GM19239 (cell line): Measurements from ENCODE around the gene ZNF526.

Source experiments
- DNase-seq: peaks from one replicate; pipeline ENCODE4 v3.0.0; 2011; ENCODE audit warnings: low spot score; ENCODE audit not compliant: insufficient read length
- FAIRE-seq: peaks from 2 replicates; lab custom pipeline; 2011; peaks lifted over from hg19 to GRCh38; lab: Jason Lieb, UNC

Gene ZNF526

DNA sequence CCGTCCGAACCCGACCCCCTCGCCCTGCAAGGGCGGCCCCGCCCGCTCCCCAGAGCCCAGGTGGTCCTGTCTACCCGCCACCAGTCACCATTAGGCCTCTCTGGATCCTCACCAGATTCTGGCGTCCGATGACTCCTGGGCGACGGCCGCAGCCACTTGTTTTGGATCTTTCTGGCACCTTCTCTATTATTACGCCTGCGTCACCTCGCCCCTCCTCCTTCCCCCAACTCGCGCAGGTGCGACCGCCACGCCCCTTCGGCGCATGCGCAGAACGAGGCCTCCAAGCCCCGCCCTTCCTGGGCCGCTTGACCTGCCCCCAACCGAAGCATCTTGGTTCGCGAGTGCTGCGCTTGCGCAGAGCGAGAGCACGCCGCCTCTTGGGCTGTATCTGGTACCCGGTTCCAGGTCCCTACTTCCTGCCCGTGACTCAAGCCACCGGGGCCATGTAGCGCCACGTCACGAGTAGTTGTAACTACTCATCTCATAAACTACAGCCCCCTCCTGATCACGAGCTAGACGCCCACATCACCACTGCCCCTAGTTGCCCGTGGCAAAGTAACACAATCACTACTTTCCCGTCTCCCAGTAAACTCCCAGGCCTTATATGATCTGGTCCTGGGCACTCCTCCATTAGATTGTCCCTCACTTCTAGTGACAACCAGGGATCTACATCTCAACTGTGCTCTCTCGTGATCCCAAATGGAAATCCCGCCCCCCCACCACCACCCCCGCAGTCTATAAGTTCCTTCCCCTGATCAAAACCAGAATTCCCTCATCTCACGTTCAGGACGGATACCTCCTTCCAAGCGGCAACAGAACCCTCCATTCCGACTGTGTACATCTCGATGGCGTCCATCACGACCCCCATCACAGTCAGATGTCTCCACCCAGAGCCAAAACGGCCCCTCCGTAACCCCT, 2.3 kb upstream of the ZNF526 start, which contains the start of gene DEDD2:
TSS of gene DEDD2 (minus strand) at position 158 of the 918 bp plus-strand sequence. CDS start 670 bp downstream, outside the sequence.
- FAIRE-seq (peak; percentile 95), DNase-seq (peak; percentile 96)

DNA sequence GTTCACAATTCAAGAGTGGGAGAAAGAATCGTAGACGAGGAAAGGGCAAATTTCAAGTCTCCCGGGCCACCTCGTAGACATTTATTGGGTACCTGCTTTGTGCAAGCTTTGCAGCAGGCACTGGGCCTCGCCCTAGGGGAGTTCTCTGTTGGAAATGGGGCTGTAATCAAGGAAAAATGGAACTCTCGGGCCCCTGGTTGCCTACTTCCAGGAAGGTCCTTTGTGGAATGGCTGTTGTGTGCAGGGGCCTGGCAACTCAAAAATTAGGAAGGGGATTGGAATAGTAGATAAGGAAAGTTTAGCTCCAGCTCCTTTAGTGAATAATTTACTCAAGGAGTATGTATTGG, 612 bp downstream of the ZNF526 start:
- FAIRE-seq (no peak), DNase-seq (no peak)

DNA sequence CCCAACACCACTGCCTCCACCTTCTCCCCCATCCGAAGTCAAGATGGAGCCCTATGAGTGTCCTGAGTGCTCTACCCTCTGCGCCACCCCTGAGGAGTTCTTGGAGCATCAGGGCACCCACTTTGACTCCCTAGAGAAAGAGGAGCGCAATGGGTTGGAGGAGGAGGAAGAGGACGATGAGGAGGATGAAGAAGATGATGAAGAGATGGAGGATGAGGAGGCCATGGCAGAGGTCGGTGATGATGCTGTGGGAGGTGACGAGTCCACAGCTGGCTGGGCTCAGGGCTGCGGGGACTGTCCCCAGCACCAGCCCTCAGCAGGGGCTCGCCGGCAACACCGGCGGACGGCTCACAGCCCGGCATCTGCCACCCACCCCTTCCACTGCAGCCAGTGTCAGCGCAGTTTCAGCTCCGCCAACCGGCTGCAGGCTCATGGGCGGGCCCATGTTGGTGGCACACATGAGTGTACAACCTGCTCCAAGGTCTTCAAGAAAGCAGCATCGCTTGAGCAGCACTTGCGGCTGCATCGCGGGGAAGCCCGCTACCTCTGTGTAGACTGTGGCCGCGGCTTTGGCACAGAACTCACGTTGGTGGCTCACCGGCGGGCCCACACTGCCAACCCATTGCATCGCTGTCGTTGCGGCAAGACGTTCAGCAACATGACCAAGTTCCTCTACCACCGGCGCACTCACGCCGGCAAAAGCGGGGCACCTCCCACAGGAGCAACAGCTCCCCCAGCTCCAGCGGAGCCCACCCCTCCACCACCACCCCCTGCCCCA, 5.0 kb downstream of the ZNF526 start:
- DNase-seq = no peak
- FAIRE-seq = no peak

DNA sequence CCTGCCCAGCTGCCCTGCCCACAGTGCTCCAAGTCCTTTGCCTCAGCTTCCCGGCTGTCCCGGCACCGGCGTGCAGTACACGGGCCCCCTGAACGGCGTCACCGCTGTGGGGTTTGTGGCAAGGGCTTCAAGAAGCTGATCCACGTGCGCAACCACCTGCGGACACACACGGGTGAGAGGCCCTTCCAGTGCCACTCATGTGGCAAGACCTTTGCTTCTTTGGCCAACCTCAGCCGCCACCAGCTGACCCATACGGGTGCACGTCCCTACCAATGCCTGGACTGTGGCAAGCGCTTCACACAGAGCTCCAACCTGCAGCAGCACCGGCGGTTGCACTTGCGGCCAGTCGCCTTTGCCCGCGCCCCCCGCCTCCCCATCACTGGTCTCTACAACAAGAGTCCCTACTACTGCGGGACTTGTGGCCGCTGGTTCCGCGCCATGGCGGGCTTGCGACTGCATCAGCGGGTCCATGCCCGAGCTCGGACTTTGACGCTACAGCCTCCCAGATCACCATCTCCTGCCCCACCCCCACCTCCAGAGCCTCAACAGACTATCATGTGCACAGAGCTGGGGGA, 5.7 kb downstream of the ZNF526 start:
- no peak for DNase-seq
- no peak for FAIRE-seq

DNA sequence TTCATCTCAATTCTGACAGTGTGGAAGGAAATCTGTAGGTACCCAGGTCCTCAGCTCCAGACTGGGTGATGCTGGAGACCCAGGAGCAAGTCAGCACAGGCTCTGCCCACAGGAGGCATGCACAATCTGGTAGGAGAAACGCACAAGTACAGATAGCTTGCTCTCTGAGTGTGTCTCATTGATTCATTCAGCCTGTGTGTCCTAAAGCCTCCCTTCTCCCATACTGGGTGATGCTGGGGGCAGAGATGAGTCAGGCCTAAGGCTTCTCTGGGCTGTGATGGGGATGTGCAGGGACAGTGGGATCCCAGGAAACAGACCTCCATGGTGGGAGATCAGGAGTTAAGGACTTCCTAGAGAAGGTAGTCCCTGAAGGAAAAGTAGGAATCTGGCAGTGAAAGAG, 6.8 kb downstream of the ZNF526 start:
- DNase-seq (no peak), FAIRE-seq (no peak)

DNA sequence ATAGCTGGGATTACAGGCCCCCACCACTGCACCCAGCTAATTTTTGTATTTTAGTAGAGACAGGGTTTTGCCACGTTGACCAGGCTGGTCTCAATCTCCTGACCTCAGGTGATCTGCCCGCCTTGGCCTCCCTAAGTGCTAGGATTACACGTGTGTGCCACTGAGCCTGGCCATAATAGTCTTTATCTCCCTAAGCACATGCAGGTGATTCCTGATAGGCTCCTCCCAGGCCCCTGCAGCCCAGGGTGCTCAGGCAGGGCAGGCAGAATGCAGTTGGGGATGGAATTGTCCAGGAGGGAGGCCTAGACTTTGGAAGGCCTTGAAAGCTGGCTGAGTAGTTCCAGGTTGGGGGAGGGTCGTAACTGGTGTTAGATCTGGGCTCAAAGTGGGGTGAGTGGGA, 8.5 kb downstream of the ZNF526 start:
- DNase-seq (no peak), FAIRE-seq (no peak)

DNA sequence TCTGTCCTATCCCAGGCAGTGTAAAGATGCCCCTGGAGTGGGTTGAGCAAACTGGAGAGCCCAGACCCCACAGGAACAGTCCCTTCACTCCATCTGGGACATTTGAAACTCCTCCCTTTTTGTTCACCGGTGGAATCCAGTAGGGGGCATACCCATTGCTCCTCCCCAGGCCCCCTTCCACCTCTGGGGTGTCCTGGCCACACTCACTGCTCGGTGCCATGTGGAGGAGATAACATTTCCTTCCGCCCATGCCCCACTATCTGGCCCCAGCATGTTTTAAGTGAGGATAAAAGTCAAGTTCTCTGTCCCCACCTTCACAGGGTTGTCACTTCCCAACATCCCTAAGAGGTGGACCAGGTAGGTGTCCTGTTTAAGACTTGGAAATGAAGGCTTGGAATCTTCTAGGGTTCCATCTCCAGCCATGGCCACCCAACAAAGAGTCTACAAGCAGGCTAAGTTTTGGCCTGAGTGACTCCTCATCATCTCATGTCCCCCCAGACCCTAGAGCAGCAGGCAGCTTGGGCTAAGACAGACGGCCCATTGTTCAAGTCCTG, 9.3 kb downstream of the ZNF526 start:
- FAIRE-seq = no peak
- no peak for DNase-seq

DNA sequence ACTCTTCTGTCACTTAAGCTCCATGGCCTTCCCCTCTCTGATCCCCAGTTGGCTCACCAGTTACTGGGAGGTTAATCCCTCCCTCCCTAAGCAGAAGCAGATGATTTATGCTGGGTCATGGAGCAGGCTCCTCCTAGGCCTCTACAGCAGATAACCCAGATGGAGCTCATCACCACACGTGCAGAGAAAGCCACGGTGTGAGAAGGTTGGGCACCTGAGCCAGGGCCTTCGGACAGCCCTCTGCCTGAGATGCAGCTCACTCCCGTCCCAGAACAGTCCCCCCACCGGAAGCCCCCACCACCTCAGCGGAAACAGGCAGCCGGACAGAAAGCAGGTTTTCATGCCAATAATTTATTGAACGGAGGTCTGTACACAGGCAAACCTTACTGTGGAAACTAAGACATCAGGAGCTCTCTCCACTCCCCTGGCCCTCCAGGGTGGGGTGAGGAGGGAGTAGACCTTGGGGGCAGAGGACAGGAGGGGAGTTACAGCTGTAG, 9.8 kb downstream of the ZNF526 start:
- DNase-seq = no peak
- FAIRE-seq = no peak

DNA sequence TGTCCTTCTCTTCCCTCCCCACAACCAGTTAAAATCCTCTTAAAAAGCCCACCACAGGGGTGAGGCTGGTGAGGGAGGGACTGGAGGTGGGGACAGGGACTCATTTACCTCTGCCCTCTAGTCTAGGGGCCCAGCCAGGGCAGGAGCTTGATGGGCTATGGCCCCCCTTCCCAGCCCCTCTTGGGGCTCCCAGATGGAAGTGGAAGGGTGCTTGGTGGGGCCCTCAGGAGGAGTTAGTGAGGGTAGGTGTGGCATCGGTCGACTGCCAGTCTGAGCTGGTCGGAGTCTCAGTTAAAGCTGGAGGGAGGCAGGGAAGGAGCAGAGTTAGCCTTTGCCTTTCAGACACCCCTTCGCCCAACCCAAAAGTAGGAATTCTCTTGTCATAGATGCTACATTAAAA, 10.5 kb downstream of the ZNF526 start:
- FAIRE-seq = no peak
- DNase-seq = no peak

DNA sequence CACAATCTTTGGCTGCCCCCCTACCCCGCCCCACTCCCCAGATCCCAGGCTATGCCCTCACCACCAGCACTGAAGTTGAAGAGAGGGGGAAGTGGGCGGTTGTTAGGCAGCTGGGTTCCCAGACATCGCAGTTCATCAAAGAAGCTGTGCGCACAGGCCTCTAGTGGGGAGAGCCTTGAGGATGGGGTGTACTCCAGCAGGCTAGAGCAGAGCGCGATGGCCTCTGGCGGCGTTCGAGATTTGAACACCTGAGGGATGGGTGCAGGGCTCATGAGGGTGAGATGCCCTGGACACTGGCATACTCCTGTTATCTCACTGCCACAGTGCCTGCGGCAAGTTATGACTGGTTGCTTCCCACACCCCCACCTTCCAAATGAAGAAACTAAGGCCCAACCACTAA, 12.3 kb downstream of the ZNF526 start:
- DNase-seq = no peak
- no peak for FAIRE-seq

DNA sequence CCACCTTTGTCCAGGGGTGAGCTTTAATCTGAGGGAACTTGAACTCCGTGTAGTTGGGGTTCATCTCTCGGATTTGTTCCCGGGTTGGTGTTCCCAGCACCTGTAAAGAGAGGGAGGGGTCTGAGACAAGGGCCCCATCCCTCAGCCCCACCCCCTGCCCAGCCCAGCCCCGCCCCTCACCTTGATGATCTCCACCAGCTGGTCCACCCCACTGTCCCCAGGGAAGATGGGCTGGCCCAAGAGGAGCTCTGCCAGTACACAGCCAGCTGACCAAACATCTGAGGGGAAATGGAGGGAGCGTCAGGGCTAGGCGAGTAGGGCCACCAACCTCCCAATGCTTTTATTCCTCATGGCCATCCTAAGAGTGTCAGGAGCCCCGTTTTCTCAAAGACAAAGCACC, 13.0 kb downstream of the ZNF526 start:
- FAIRE-seq (no peak), DNase-seq (no peak)

DNA sequence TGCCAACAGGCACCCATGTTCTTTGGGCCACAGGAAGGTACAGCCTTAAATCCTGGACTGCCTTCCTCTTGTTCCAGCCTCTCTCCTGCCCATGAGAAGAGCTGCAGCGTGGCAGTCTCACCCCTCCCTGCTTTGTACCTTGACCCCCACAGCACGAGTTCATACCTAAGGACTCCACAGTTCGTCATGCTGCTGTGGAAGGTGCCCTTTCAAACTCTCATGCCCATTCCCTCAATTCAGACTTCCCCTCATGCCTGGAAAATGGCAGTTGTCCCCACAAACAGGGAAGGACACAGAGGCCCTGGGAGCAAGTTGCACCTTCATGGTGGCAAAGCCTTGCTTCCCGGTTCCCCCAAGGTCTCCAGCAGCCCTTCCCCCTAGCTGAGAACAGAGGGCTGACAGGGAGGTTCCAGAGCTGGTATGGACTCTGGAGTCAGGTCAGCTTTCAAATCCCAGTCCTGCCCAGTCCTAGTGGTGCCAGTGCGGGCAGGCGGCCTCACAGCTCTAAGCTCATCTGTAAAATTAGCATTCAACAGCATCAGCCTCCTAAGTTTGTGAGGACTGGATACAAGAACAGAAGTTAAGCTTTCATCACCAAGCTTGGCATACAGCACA, 13.7 kb downstream of the ZNF526 start:
- DNase-seq = no peak
- no peak for FAIRE-seq

DNA sequence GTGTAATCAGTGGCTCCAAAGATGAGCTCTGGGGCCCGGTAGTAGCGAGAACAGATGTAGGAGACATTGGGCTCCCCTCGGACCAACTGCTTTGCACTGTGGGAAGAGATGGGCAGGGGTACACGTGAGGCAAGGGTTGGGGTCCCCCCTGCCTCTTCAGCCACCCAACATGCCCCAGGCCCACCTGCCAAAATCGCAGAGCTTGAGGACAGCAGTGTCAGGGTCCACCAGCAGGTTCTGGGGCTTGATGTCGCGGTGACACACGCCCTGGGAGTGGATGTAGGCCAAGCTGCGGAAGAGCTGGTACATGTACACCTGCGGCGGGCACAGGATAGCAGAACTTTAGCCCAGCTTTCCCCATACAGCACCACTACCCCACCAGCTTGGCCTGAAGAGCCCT, 14.3 kb downstream of the ZNF526 start:
- DNase-seq (no peak), FAIRE-seq (no peak)

DNA sequence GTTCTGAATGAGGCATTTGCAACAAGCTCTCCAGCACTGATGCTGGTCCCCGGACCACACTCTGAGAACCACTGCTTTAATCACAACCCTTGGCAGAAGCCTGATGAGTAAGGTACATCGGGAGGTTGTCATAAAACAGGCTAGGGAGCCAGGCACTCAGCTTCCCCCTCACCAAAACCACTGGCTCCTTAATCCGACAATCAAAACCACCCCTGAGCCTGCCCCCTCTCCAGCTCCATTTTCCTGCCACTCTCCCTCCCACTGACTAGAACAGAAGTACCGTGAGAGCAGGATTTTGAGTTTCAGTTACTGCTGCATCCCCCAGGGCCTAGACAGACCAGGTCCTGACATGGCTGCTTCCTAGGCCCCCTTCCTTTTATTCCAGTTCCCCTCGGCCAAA, 15.1 kb downstream of the ZNF526 start:
- DNase-seq = no peak
- no peak for FAIRE-seq

DNA sequence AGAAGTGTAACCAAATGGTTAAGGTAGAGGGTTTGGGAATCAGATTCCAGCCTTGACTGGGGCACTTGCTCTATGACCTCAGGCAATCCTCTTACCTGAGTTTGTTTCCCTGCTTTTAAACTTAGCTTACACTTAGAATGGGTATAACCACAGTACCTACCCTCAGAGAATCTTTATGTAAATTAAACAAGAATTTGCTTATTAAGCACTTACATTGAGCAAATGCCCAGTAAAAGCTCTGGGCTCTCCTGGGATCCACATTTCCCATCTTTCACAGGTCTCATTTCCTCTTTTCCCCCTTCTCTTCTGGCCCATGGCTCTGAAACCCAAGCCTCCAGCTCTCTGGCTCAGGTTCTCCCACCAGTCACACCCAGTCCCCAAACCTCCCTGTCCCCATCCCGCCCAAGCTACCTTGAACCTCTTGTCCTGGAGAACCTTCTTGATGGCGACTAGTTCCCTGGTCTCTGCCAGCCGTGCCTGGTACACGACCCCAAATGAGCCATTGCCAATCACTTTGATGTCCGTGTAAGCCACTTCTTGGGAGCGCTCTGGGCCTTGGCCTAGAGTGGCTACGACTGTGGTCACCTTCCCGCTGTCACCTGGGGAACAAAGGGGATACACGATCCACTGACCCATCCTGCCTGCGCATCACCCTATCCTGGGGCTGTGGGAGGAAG, 19.6 kb downstream of the ZNF526 start:
- DNase-seq (no peak), FAIRE-seq (no peak)

DNA sequence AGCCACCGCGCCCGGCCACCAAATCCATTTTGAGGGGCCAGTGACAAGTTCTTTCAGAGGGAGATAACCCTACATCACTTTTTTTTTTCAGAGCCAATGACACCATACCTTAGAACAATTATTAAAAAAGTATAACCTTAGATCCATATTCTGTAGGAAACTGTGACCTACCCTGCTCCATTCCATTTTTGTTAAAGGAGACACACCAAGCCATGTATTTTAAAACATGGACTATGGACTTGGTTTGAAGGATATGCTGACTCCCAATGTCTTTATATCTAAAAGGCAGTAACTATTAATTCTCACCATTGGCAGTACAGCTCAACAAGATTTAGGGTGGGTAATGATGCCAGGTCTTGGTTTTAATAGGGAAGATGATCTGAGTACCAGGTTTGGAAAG, 21.2 kb downstream of the ZNF526 start:
- no peak for FAIRE-seq
- DNase-seq = no peak

DNA sequence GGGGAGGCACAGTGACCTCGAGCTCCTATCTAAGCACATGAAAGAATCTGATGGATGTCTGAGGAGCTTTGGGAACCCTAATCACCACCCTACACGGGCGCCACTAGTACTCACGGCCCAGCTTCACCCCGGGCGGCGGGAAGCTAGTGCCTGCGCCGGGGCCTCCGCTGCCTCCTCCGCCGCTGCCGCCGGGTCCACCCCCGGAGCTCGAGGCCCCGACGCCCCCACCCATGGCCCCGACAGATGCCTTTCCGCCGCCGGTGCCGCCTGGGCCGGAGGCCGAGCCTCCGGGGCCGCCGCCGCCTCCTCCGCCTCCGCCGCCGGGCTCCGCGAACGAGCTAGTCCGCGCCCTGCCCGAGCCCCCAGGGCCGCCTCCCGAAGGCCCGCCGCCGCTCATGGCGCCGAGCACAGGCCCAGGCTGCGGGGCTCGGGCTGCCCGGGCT, 22.0 kb downstream of the ZNF526 start:
- no peak for FAIRE-seq

DNA sequence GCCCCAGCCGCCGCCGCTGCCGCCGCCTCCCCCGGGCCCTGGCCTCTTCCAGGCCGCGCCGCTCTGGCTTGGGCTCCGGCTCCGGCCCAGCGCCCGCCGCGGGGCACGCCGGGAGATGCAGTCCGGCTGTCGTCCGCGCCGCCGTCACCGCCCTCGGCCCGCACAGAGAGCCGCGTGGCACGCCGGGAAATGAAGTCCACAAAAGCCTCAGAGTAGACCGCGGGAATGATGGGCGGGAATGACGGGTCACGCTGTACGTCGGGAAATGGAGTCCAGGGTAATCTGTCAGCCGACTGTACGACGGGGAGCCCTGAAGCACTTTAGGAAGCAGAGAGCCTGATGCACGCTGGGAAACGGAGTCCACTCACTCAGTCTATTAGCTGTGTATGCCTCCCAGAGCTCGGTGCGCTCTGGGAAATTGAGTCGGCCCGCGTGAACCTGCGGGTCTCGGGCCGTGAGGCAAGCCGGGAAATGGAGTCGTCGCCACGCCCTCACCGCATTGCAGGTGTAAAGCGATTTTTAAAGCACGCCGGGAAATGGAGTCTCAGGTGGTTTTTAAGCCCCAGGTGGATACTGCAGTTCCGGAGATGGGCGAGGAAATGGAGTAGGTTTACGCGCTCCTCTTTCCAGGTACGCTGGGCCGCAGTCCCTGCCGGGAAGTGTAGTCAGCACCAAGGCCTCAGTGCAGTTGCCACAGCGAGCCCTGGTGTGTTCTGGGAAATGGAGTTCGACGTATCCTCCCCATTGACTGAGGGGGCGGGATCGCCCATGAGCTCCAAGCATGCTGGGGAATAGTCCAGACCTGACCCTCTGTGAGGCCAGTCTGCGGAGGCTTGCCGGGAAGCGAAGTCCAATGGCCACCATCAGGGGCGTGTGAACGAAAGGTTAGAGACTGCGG, 22.6 kb downstream of the ZNF526 start, which contains the start of gene GSK3A:
TSS of gene GSK3A (minus strand) at position 91 of the 898 bp plus-strand sequence. CDS start 137 bp downstream, outside the sequence.
- FAIRE-seq (peak; percentile 100), DNase-seq (peak; percentile 89)

More for the DNA sequence above, 22.0 kb downstream of the ZNF526 start:
- no peak for DNase-seq
